Omental fat pad (tissue), 4 donors: ENCODE results near the gene IGF1. TPM values are rescaled to one million over a fixed set of nuclear protein-coding genes. Genes with fewer than 3 reads are reported as not detected.

Experiments used
- ATAC-seq: fragments of 150-250 bp; one replicate; pipeline ENCODE4 v1.9.1; 2016; ENCODE audit warnings: mild to moderate bottlenecking, moderate library complexity; ENCODE audit not compliant: low FRiP score
- DNase-seq: peaks from one replicate; pipeline ENCODE4 v3.0.0-alpha.2; 2019; ENCODE audit warnings: low spot score
- CTCF ChIP-seq, 3 donors: fragments of 450-650 bp; IDR thresholded peaks; one replicate each; pipeline ENCODE4 v1.5.1; 2016 to 2017; ENCODE audit warnings: antibody characterized with exemption in 3 of 3, mild to moderate bottlenecking in 3 of 3, moderate library complexity in 2 of 3
- total RNA-seq, 4 donors: library from RNA; depleted of rRNA; stranded (reverse); fragments of >200 nt; gene quantifications; one replicate each; pipeline ENCODE4 v1.1.0, GENCODE V29; 2016

The IGF1 gene
- 100 to 1,000 TPM in 3 of 4 donors, 10 to 100 TPM in 1; 68.1 to 248 (median 185) TPM for total RNA-seq

GRCh38 chr12:102480406-102480805 is at the start of gene IGF1:
Gene IGF1 (minus strand): TSS chr12:102480563. CDS start chr12:102480381, 182 bp downstream.
- TF ChIP-seq CTCF (IDR thresholded peaks at IDR 0.05) = no peak
- ATAC-seq = no peak

GRCh38 chr12:102528111-102528510 is 47.7 kb upstream of the IGF1 start:
- no peak for DNase-seq
- ATAC-seq = no peak
- TF ChIP-seq CTCF (IDR thresholded peaks at IDR 0.05) = no peak

More at GRCh38 chr12:102480406-102480805, at the start of gene IGF1:
- DNase-seq = no peak

DNA sequence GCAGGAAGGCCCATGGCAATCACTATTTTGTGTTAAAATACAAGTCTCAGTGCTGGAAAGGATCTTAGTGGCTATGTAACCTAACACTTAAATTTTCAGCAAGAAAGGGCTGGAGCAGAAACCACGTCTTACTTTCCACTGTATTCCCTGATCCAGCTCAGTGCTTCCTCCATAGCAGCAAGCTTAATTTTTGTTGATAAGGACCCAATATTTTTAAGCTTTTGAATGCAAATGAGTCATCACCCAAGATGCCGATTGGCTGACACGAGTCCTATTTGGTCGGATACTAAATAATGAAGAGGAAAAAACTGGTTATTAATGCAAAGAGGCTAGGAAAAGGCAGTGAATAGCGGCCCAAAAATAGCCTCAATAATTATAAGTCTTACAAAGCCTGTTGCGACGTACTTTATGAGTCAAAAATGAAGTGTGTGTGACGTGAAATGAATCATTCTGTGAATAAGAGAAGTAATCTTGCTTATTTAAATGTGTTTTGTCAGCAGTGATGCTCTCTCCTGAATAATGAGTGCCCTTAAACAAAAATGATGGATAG is 46.9 kb upstream of the IGF1 start:
- DNase-seq (no peak), ATAC-seq (no peak)
- no peak for TF ChIP-seq CTCF (IDR thresholded peaks at IDR 0.05)

- no peak for TF ChIP-seq CTCF (IDR thresholded peaks at IDR 0.05)
- ATAC-seq (no peak), DNase-seq (no peak)
Measured at GRCh38 chr12:102526656-102527055, 46.3 kb upstream of the IGF1 start.

- DNase-seq = no peak
- no peak for TF ChIP-seq CTCF (IDR thresholded peaks at IDR 0.05)
- no peak for ATAC-seq
Measured at GRCh38 chr12:102522768-102523167, 42.4 kb upstream of the IGF1 start.

- no peak for TF ChIP-seq CTCF (IDR thresholded peaks at IDR 0.05)
- DNase-seq = no peak
- no peak for ATAC-seq
Measured at GRCh38 chr12:102521662-102522277, 41.4 kb upstream of the IGF1 start.

- ATAC-seq (no peak), DNase-seq (no peak)
- no peak for TF ChIP-seq CTCF (IDR thresholded peaks at IDR 0.05)
Measured at GRCh38 chr12:102518871-102519270, 38.5 kb upstream of the IGF1 start.
